SK-MEL-5 (cell line): ENCODE measurements around the gene WDR3. TPM values are rescaled to one million over a fixed set of nuclear protein-coding genes. Genes with fewer than 3 reads are reported as not detected.
"Not testable (repeated sequence)": the region's sequence is repeated elsewhere in the genome, so short reads cannot be mapped to it uniquely, and the experiment has no call there.

Experiments
- DNase-seq: peaks from one replicate; pipeline ENCODE4 v3.0.0-alpha.2; 2016; ENCODE audit warnings: low read depth, low spot score
- in situ Hi-C: cut with HindIII; loops from 2 replicates; pipeline ENCODE4 v1.10.0; 2016; ENCODE audit warnings: low sequenced_read_pairs, high pct_unique_total_duplicates, low pct_unique_long_range_greater_than_20kb
- polyA plus RNA-seq, 2 experiments: library from polyadenylated mRNA; depleted of rRNA; stranded (reverse); fragments of >200 nt; gene quantifications; 2 replicates each; pipeline ENCODE4 v1.2.3, GENCODE V29; 2015
- total RNA-seq: library from RNA; depleted of rRNA; stranded (reverse); fragments of >200 nt; shearing (Covaris generic); gene quantifications from 2 replicates; pipeline ENCODE4 v1.2.3, GENCODE V29; 2014; rRNA removed

WDR3 gene
- 53.1 and 57.1 TPM in 2 replicates for total RNA-seq
- 35.8 and 36.7 TPM in 2 replicates for polyA plus RNA-seq (2015; cell fraction: cytosol; rRNA removed)
- 21.4 and 44.7 TPM in 2 replicates for polyA plus RNA-seq (2015; cell fraction: nucleus; rRNA removed)

- DNase-seq = peak; percentile 96
- in situ Hi-C loops = no loop called here
These were observed at the start of gene WDR3, which contains the start of gene GDAP2 for GRCh38 chr1:117929343-117930172. TSS of gene WDR3 (plus strand) at chr1:117929739. CDS start at chr1:117933320, 3,581 bp downstream. TSS of gene GDAP2 (minus strand) at chr1:117929621. CDS start at chr1:117920357, 9,264 bp downstream.

GRCh38 chr1:117883616-117884015, 45.9 kb upstream of the WDR3 start:
- DNase-seq = peak; percentile 52
- in situ Hi-C loops = no loop called here

DNA sequence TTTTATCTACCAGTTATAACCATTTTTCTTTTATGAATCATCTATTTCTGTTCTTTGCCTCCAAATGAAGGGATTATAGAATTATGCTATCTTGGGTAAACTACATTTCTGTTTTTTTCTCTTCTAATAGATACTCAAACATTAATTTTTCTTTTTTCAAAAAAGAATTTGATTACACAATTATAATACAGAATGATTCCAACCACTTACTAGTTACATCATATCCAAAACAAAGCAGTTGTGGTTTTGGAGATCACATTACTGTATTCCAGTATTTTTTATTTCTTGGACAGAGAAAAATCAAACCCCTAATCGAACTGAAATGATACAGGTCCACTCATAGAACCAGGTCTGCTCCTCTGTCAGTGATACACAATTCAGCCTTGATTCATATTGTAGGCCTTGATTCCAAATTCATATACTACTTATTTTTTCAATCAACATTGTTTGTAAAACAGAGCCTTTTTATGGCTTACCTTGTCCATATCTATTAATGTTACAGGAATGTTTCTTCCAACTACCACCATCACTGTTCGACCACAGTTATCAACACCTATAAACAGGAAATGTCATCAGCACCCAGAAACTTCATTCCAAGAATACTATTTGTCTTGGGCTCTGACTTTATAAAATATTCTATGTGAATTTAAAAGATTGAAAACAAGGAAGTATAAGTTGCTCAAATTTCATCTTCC, 43.3 kb upstream of the WDR3 start:
- in situ Hi-C loops = no loop called here
- DNase-seq = no peak

GRCh38 chr1:117890452-117890851, 39.1 kb upstream of the WDR3 start:
- no peak for DNase-seq
- in situ Hi-C loops = no loop called here

GRCh38 chr1:117892512-117892911, 37.0 kb upstream of the WDR3 start:
- in situ Hi-C loops = no loop called here
- no peak for DNase-seq

DNA sequence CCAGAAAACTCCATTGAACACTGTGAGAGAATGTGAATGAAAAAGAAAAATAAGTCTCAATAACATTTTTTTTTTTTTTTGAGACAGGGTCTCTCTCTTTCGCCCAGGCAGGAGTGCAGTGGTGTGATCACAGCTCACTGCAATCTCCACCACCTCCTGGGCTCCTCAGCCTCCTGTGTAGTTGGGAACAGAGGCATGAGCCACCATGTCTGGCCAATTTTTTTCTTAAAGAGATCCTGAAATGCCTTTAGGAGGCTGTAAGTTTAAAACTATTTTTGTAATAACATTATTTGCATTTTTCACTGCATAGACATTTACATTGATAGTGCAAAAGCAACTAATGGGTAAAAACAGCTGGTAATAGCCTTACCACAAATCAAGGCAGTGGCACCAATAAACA, 35.5 kb upstream of the WDR3 start:
- no peak for DNase-seq
- in situ Hi-C loops = no loop called here

- in situ Hi-C loops = no loop called here
- DNase-seq = peak; percentile 85
These were observed 33.9 kb upstream of the WDR3 start for GRCh38 chr1:117895482-117896114.

- in situ Hi-C loops = no loop called here
- no peak for DNase-seq
These were observed 32.0 kb upstream of the WDR3 start for GRCh38 chr1:117897551-117897950.

GRCh38 chr1:117899801-117900200, 29.7 kb upstream of the WDR3 start:
- in situ Hi-C loops = no loop called here
- no peak for DNase-seq

GRCh38 chr1:117902944-117903343, 26.6 kb upstream of the WDR3 start:
- DNase-seq = no peak
- in situ Hi-C loops = no loop called here

DNA sequence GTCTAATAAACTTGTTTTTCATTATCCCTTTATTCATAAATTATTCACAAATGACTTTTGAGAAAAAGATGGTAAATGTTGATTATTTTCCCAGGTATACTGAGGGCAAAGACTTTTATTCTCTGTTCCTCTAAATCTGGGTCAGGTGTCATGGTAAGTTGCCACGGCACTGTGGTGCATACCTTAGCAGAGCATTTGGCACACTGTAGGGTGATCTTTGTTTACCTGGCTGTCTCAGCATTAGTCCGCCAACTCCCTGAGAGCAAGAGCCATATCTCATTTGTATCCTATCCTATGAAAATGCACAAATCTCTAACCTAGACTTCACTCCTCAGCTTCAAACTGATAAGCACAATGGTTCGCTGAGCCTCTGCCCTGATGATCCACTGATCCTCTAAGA, 25.1 kb upstream of the WDR3 start:
- DNase-seq = no peak
- in situ Hi-C loops = no loop called here

DNA sequence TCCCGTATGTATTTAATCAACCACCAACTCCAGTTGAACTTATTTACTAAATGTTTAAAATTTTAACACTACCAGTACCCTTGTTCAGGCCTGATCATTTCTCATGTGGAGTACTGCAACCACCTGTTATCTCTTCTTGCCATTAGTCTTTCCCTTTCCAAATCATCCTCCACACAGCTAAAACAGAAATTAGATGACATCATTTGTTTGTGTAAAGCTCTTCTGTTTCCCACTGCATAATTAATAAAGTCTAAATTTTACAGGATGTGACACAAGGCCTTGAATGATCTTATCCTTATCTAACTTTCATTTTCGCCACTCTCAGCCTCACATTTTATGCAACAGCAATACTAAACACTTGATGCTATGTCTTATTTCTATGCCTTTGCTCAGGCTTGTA, 24.5 kb upstream of the WDR3 start:
- in situ Hi-C loops = no loop called here
- DNase-seq = no peak

DNA sequence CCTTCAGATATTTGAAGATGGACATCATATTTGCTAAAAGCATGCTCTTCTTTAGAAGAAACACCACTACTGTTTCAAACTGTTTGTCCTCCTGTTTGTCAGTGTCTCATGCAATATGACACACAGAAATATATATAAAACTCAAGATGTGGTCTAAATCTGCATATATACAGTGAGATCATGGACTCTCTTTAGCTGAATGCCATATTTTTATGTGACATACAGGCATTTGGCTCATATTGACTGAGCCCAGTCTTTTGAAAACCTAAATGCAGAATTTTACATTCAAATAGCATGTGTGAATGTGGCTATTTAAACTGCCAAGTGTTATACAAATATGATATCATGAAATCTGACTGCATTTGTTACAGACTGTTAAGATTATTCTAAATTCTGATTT, 18.5 kb upstream of the WDR3 start:
- DNase-seq = no peak
- in situ Hi-C loops = no loop called here

GRCh38 chr1:117919376-117919775, 10.2 kb upstream of the WDR3 start:
- in situ Hi-C loops = no loop called here
- no peak for DNase-seq

DNA sequence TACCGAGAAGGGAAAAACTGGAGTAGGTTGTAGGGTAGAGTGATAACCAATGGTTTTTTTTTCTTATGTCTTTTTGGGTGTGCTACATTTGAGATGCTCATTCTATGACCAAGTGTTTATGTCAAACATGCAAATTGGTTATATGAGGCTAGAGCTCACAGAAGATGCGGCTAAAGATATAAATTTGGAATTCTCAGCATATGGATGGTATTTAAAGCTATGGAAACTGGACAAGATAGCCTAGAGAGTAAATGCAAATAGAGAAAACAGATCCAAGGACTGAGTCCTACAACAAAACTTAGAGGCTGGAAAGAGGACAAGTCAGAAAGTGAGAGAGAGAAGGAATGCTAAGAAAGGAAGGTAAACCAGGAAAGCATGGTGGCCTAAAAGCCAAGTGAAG, 7.5 kb upstream of the WDR3 start:
- in situ Hi-C loops = no loop called here
- DNase-seq = no peak

DNA sequence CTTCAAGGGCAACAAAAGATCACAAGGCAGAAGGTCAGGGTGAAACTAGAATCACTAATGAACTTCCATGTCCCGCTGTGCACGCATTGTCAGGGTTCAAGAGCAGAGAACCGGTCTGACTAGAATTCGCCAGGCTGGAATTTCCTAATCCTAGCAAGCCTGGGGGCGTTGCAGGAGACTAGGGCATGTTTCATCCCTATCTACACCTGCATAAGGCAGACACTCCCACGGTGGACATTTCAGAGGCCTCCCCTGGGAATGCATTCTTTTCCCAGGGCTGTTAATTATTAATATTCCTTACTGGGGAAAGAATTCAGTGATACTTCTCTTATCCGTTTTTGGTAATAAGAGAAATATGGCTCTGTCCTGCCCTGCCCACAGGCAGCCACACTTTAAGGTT, 6.8 kb upstream of the WDR3 start:
- DNase-seq, in situ Hi-C loops: not testable (repeated sequence)

DNA sequence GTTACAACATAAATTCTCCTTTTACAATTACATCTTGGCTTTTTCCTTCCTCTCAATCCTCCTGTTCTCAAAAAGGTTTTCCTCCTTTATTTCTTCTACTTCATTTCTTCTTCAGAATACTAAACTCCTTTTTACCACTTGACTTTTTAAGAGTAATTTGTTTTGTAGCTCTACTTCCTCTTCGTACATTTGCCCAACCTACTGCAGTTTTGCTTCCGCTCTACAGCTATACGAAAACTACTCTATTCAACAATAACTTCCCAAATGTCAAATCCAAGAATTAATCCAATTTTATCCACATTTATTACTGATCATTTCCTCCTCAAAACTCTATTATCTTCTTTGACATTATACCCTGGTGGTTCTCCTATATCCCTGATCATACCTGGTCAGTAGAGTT, 3.6 kb upstream of the WDR3 start:
- in situ Hi-C loops = no loop called here
- no peak for DNase-seq

- in situ Hi-C loops = no loop called here
- peak; percentile 63 for DNase-seq
These were observed 627 bp upstream of the WDR3 start for GRCh38 chr1:117928881-117929342.
